Measurements from ENCODE around the gene PREB. TPM values are rescaled to one million over a fixed set of nuclear protein-coding genes. Genes with fewer than 3 reads are reported as not detected.

PREB gene
- total RNA-seq, 4 donors from 2014 or later = 45.5 to 77.9 (median 53.9) TPM

GRCh38 chr2:27171351-27171848, 37.0 kb upstream of the PREB start:
- Histone ChIP-seq H3K36me3 (no peaks in the 10 kb centered on the region), H3K9me3 (no peaks in the 10 kb centered on the region), H3K4me3 (no peak overlapping the region), H3K4me1 (peaks cover 0 to 9% (median 0%) of the 10 kb centered on the region in 3 donors), H3K27me3 (peaks cover 0 to 38% (median 0%) of the 10 kb centered on the region in 4 donors), H3K27ac (no peak overlapping the region)
- no peak for TF ChIP-seq CTCF (IDR thresholded peaks at IDR 0.05)
- no peak for TF ChIP-seq POLR2A (IDR thresholded peaks at IDR 0.05)
- intact Hi-C loops (cut with DNase I) = no loop called here
- 49 to 65% methylated on average over 8 of the region's 8 CpGs for WGBS, 2 donors
- DNase-seq = no peak

- no peak for TF ChIP-seq CTCF (IDR thresholded peaks at IDR 0.05)
- no peak for TF ChIP-seq POLR2A (IDR thresholded peaks at IDR 0.05)
- intact Hi-C loops (cut with DNase I) = no loop called here
Observed at GRCh38 chr2:27170581-27171337, 36.3 kb upstream of the PREB start.

GRCh38 chr2:27164960-27165763, 30.7 kb upstream of the PREB start:
- H3K27ac ChIP-seq = no peak overlapping the region

More at GRCh38 chr2:27170581-27171337, 36.3 kb upstream of the PREB start:
- Histone ChIP-seq H3K36me3 (no peaks in the 10 kb centered on the region), H3K27me3 (peaks cover 0 to 34% (median 0%) of the 10 kb centered on the region in 4 donors), H3K27ac (no peak overlapping the region), H3K4me3 (no peak overlapping the region), H3K9me3 (no peaks in the 10 kb centered on the region), H3K4me1 (peaks cover 0 to 9% (median 0%) of the 10 kb centered on the region in 3 donors)
- WGBS, 2 donors = 67 to 72% methylated on average over 6 of the region's 6 CpGs
- no peak for DNase-seq

GRCh38 chr2:27162151-27163121, 28.0 kb upstream of the PREB start:
- H3K36me3 ChIP-seq = no peaks in the 10 kb centered on the region
- no peaks in the 10 kb centered on the region for H3K4me1 ChIP-seq
- H3K9me3 ChIP-seq = no peaks in the 10 kb centered on the region
- H3K4me3 ChIP-seq = no peak overlapping the region
- intact Hi-C loops (cut with DNase I) = no loop called here
- H3K27ac ChIP-seq = no peak overlapping the region
- TF ChIP-seq POLR2A (IDR thresholded peaks at IDR 0.05) = no peak
- TF ChIP-seq CTCF (IDR thresholded peaks at IDR 0.05) = no peak
- no peak for DNase-seq
- WGBS, 2 donors = 72% methylated on average over 12 to 13 of the region's 15 CpGs
- H3K27me3 ChIP-seq = no peaks in the 10 kb centered on the region

More at GRCh38 chr2:27164960-27165763, 30.7 kb upstream of the PREB start:
- WGBS, 2 donors = 75 to 80% methylated on average over 7 to 8 of the region's 8 CpGs
- peaks cover 0 to 6% (median 0%) of the 10 kb centered on the region in 3 donors for H3K4me1 ChIP-seq
- intact Hi-C loops (cut with DNase I) = no loop called here
- no peaks in the 10 kb centered on the region for H3K9me3 ChIP-seq
- H3K27me3 ChIP-seq = peaks cover 0 to 5% (median 0%) of the 10 kb centered on the region in 4 donors
- DNase-seq = no peak
- no peak overlapping the region for H3K4me3 ChIP-seq
- no peak for TF ChIP-seq CTCF (IDR thresholded peaks at IDR 0.05)
- no peak for TF ChIP-seq POLR2A (IDR thresholded peaks at IDR 0.05)
- no peaks in the 10 kb centered on the region for H3K36me3 ChIP-seq
